CD4-positive, alpha-beta T cell treated with Interleukin-21 for 1 hour (primary cell): ENCODE results near the gene SYT15.

Experiments
- DNase-seq: peaks from one replicate; pipeline ENCODE4 v3.0.0-alpha.2; 2020

SYT15 gene

DNA sequence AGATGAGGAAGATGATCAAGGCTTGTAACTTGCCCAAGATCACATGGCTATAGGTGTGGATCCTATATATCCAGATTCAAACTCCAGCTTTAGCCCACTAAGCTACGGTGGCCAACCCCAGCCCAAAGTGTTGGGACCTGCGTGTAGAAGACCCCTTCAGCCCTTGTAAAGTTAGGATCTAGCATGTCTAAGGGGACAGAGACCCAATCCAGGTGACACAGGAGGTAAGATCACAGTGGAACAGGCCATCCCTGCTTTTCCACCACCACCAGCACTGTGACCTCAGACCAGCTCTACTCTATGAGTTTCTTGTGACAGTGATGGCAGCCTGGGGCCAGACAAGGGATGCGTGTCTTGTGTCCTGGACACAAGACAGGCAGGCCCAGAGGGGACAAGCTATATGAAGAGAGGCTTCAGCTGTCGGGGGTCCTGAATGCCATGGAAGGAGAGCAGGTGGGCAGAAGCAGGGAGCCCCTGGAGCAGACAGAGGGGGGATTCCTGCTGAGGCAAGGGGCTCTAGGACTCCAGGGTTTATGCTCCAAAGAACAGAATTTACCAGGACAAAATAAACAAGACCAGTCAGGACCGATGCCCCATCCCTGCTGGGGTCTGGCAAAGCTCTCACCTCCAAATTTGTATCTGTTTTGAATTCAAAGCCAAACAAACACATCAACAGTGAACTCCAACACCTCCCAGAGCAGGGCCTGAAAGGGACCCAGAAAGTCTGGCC lies 32.9 kb upstream of the SYT15 start:
- no peak for DNase-seq

- DNase-seq: no peak
These were observed 32.1 kb upstream of the SYT15 start for GRCh38 chr10:46546591-46547540.

GRCh38 chr10:46547541-46548497 lies 31.1 kb upstream of the SYT15 start:
- no peak for DNase-seq

DNA sequence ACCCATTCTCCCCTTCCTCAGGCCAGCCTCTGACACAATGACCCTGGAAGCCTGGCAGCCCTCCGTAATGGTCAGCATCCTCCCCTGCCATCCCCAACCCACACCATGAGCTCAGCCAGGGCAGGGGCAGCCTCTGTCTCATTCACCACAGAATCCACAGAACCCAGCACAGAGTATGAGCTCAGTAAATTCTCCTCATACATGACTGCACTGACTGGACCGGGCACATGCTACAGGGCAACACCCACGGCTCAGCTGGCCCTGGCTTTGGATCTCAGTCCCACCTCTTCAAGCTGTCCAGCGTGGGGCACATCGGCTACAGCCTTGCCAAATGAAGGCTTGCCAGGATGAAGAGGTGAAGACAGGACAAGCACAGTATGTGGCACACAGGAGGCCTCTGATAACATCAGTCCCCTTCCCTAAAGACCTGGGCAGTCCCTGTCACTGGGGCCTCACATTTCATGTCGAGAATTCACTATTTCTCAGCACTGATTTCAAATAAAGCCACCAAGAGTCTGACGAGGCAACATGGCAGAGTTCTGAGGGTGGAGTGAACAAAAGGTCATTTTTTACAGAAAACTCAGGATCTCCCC lies 30.3 kb upstream of the SYT15 start:
- no peak for DNase-seq

DNA sequence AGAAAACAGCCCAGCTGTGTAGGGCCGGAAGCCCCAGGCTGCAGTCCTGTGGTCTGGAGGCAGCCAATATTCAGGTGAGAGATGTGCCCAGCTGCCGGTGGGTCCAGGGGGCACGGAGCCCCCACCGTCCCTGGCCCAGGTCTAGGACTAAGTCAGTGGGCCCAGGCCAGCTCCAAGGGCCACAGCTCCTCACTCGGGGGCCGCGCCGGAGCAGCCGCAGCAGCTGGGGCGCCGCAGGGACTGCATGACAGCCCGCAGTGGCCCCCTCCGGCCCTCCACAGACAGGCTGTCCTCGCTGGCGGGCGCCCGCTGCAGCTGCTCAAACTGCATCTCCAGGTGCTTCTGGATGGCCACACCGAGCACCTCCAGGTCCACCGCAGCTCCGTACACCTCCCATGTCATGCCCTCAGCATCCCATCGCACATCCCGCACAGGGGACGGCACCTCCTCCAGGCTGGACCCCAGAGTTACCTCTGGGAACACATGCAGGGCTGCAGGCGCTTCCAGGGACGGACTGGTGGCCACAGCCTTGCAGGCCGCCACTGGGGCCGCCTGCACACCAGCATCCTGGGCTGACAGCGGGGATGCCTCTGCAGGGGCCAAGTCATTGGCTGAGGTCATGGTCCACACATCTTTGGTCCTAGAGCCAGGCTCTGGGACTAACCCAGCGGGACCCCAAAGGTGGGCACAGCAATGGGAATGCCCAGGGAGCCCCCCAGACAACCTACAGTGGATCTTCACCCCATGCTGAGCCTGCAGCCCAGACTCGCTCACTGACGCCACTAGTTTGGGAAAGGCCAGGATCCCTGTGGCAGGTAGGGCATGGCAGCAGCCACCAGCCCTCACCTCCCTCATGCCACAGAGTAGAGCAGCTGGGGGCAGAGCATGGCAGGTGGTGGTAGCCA lies 29.5 kb upstream of the SYT15 start:
- DNase-seq: no peak

DNA sequence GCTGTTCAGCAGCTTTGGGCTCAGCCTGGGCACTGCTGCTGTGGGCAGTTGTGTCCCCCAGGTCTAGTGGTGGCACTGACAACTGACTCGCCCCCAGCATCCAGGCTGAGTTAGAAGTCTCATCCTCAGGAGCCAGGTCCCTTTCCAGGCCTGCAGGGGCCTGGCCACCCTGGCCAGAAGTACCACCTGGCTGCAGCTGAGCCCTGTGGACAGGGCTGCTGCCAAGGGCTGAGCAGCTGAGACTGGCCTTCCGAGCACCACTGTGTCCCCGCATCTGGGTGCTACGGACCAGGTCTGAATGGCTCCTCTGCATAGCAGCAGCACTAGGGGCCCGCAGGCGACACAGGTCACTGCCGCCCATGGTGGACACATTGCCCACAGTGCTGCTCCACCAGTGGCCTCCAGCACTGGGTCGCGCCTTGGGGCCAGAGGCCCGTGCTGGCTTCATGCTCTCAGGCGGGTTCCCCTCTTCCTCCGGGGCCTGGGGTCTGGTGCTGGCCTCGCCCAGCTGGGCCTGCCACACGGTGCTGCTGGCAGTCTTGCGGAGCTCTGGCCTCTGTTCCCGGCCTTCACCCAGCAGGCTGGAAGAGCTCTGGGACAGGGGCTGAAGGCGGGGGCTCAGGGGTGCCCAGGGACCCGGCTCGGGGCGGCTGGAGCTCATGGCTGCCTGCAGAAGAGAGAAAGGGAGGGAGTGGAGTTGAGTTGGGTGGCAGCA lies 28.7 kb upstream of the SYT15 start:
- DNase-seq: no peak

GRCh38 chr10:46550795-46551700 lies 27.9 kb upstream of the SYT15 start:
- no peak for DNase-seq

DNA sequence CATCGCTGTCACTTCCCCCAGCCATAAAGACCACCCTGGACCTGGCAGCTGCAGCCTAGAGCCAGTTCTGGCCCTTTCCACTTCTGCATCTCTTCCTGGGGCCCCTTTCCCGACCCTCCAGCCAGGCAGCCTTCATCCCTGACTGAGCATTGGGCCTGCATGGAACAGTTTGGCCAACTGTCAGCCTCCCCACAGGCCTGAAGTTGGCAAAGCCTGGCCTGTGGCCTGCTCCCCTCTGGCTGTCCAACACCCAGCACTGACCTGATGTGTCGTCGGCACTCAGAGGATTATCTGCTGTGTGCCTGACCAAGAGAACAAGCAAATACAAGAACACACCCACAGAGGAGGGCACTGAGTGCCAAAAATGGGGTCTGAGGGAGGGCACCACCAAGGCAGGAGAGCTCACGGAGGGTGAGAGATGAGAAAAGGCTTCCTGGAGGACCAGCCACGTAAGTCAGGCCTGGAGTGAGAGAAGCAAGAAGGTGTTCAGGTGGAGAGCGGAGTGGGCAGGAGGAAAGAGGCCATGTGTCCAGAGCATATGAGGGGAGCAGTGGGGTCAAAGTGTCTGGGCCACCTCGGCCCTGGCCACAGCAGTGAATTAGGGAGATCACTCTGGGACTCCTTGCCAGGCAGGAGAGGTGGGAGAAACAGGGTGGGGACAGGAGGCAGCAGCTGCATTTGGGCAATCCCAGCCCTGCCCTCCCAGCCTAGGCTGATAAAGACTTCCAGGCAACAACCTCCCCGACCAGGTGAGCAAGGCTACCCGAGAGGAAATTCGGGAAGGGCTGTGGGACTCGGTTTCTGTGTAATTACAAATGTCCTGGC lies 27.0 kb upstream of the SYT15 start:
- DNase-seq: no peak

- DNase-seq: no peak
These were observed 26.2 kb upstream of the SYT15 start for GRCh38 chr10:46552526-46553237.

DNA sequence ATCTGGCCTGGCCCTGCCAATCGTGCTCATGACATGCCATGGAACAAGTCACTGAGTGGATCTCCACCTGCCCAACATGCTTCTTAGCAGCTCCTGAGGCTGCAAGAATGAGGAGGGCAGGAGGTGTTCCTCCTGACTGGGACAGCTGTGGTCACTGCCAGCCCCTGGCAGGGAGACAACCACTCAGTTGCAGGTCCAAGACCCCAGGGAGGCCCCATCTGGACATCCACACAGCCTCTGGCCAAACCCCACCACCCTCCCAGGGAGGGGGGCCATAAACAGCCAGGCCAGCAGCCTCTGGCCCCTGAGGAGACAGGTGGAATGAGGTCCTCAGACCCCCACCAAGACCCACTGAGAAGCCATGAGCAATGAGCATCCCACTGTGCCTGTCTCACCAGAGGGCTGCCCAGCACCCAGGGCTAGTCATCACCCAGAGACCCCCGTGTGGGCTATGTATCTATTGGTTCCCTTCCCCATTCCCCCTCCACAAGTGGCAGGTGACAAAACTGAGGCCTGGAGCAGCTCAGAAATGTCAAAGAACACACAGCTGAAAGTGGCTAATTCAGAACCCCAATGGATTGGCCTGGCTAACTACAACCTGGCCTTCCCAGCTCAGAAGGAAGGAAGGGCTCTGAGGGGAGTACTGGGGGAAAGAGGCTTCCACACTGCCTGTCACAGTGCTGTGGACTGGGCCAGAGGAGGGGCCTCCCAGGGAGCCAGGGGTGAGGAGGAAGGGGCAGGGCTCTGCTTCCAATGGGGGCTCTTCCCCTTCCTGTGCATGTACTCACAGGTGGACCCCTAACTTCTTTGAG lies 25.5 kb upstream of the SYT15 start:
- DNase-seq: no peak

GRCh38 chr10:46554166-46554781 lies 24.7 kb upstream of the SYT15 start:
- no peak for DNase-seq

DNA sequence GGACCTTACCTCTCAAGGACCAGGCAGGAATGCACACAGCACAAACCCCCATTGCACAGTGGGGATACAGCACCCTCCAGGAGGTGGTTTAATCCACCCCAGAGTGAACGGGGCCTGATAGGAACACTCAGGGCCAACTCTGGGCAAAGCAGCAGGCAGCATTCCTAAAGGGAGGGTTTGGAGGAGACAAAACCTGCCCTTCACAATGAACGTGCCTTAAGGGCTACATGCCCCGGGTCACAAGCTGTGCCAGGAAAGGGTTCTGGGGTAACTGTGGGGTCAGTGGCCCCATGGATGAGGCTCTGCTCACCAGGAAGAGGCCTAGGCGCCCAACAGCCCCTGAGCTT lies 23.6 kb upstream of the SYT15 start:
- DNase-seq: no peak

DNA sequence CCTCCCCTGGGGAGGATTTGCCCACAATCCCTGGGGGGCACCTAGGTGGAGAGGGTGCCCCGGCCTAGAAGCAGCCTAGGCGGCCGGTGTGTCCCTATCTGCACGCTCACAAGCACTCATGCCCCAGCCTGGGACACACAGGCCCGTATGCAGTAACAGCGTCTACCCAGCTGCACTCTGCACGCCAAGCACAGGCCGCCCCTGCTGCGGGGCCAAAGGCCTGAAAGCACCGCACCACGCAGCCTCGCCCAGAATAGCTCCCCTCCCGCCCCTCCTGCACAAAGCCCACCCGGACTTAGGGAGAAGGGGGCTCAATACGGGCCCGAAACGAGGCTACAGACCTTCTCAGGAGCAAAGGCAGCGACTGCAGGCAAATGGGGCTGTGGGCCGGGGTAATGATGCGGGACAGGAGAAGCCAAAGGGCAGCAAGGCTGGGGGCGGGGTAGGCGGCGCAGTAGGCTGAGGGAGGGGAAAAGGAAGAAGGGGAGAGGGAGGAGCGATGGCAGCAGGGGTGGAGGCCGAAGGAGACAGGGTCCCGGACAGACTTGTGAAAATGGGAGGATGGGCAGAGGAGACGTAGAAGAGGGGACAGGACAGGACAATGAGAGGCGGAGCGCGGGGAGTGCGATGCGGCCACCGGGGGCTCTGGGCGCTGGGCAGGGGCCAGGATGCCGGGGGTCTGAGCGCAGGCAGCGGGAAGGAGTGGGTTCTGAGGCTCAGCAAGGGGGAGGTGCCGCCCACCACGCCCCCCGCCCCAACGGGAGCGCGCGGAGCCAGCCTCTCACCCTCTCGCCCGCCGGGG lies 23.0 kb upstream of the SYT15 start:
- DNase-seq: no peak

DNA sequence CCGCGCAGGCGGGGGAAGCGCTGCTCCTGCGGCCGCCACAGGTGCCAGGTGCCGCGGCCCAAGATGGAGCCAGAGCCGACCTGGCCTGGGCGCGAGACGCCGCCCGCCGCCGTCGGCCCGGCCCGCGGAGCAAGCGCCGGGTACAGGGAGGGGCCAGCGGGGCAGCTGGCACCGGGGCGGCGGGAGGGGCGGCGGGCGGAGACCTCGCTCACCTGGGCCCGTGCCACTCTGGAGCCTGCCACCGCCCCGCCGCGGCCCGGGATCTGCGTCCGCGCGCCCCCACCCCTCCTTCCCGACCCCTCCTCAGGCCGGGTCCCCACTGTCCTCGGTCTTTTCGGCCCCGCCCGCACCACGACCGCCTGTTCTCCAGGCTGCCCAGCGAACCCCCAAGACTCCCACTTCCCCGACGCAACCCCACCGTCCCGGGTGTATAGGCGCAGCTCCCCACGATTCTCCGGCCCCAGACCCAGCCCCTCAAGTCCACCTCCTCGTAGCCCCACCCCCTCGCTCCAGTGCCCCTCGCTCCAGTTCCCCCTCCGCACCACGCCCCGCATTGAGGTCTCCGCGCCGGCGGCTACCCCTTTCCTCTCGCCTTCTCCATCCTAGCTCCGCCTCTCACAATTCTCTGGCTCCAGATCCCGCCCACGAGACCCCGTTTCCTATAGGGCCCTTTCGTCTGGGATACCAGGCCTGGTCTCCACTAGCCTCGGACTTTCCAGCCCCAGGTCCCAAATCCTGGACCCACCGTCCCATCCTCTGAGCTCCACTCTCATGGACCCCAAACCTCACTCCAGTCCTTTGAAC lies 22.2 kb upstream of the SYT15 start, which contains the start of gene GPRIN2:
GPRIN2 (minus strand) TSS at position 144 of the 804 bp plus-strand sequence. CDS start 5,922 bp downstream, outside the sequence.
- DNase-seq: no peak
